ENCODE measurements around the gene STAT6. TPM values are rescaled to one million over a fixed set of nuclear protein-coding genes. Genes with fewer than 3 reads are reported as not detected.

The STAT6 gene
- total RNA-seq, 6 experiments from 2014 or later: 83.7 to 102 (median 93.5) TPM

- no peaks in the 10 kb centered on the region for H3K9me3 Mint-ChIP-seq
Observed at GRCh38 chr12:57143454-57143853, 32.3 kb upstream of the STAT6 start.

DNA sequence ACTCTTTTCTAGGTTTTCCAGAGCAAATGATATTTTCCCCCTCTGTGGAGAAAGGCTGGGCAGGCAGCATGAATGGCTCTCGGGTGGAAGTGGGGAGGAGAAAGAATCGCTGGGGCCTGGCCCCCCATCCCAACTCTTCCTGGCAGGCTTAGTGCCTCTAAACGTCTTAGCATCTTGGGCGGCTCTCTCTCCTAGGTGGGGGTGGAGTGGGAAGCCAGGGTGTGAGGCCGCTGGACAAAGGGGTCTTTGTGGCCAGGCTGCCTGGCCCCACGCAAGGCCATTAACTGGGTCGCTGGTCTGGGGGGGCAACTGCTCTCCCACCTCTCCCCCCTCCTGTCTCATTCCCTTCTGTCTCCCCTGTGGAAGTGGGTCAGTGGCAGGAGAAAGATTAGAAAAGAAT, 31.6 kb upstream of the STAT6 start:
- Mint-ChIP-seq H3K9me3 (no peaks in the 10 kb centered on the region), H3K4me1 (ENCODE audit: low read depth) (peaks cover 80% of the 10 kb centered on the region), H3K27ac (peak overlapping the region; percentile 52), H3K4me3 (no peak overlapping the region), H3K36me3 (ENCODE audit: low read depth) (peaks cover 56% of the 10 kb centered on the region), H3K27me3 (ENCODE audit: insufficient read depth) (peaks cover 2% of the 10 kb centered on the region)
- TF ChIP-seq, protein P1, sequence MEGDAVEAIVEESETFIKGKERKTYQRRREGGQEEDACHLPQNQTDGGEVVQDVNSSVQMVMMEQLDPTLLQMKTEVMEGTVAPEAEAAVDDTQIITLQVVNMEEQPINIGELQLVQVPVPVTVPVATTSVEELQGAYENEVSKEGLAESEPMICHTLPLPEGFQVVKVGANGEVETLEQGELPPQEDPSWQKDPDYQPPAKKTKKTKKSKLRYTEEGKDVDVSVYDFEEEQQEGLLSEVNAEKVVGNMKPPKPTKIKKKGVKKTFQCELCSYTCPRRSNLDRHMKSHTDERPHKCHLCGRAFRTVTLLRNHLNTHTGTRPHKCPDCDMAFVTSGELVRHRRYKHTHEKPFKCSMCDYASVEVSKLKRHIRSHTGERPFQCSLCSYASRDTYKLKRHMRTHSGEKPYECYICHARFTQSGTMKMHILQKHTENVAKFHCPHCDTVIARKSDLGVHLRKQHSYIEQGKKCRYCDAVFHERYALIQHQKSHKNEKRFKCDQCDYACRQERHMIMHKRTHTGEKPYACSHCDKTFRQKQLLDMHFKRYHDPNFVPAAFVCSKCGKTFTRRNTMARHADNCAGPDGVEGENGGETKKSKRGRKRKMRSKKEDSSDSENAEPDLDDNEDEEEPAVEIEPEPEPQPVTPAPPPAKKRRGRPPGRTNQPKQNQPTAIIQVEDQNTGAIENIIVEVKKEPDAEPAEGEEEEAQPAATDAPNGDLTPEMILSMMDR (IDR thresholded peaks at IDR 0.05): no peak
- DNase-seq: no peak

More at GRCh38 chr12:57143454-57143853, 32.3 kb upstream of the STAT6 start:
- DNase-seq: no peak
- H3K27me3 Mint-ChIP-seq (ENCODE audit: insufficient read depth): peaks cover 2% of the 10 kb centered on the region
- TF ChIP-seq, protein P1 (IDR thresholded peaks at IDR 0.05): no peak
- no peak overlapping the region for H3K27ac Mint-ChIP-seq
- H3K36me3 Mint-ChIP-seq (ENCODE audit: low read depth): peaks cover 58% of the 10 kb centered on the region
- no peak overlapping the region for H3K4me3 Mint-ChIP-seq
- peaks cover 80% of the 10 kb centered on the region for H3K4me1 Mint-ChIP-seq (ENCODE audit: low read depth)

DNA sequence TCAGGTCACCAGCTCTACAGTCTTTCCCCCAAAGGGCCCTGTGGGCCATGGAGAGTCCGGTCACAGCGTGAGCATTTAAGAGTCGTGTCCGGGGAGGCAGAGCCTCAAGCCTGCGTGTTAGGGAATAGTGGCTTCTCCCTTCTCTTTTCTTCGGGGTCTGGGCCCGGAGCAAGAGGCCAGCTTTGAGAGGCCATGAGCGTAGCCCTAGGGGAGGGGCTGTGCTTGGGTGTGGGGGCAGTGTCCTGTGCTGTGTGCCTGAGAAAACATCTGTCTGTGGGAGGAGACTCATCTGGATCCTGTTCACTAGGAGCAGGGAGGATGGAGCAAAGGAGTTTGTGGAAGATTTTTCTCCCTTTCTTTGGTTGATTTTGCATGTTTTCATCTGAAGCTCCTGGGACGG, 31.0 kb upstream of the STAT6 start:
- peak overlapping the region; percentile 38; the same call in 1 of the 2 replicates for H3K27ac Mint-ChIP-seq
- H3K4me1 Mint-ChIP-seq (ENCODE audit: low read depth): peaks cover 79% of the 10 kb centered on the region
- peaks cover 2% of the 10 kb centered on the region for H3K27me3 Mint-ChIP-seq (ENCODE audit: insufficient read depth)
- DNase-seq: no peak
- H3K36me3 Mint-ChIP-seq (ENCODE audit: low read depth): peaks cover 50% of the 10 kb centered on the region
- H3K9me3 Mint-ChIP-seq: no peaks in the 10 kb centered on the region
- no peak overlapping the region for H3K4me3 Mint-ChIP-seq
- TF ChIP-seq, protein P1 (IDR thresholded peaks at IDR 0.05): no peak

- H3K4me3 Mint-ChIP-seq: no peak overlapping the region
- H3K9me3 Mint-ChIP-seq: no peaks in the 10 kb centered on the region
- peaks cover 49% of the 10 kb centered on the region for H3K36me3 Mint-ChIP-seq (ENCODE audit: low read depth)
- H3K27ac Mint-ChIP-seq: 0 out of 2 replicates have a peak overlapping the region, but pooled peaks have one; percentile 24
- peaks cover 79% of the 10 kb centered on the region for H3K4me1 Mint-ChIP-seq (ENCODE audit: low read depth)
- peaks cover 4% of the 10 kb centered on the region; the same call in 1 of the 2 replicates for H3K27me3 Mint-ChIP-seq (ENCODE audit: insufficient read depth)
- TF ChIP-seq, protein P1 (IDR thresholded peaks at IDR 0.05): no peak
- no peak for DNase-seq
Observed at GRCh38 chr12:57141249-57141648, 30.1 kb upstream of the STAT6 start.

GRCh38 chr12:57139796-57140649, 28.9 kb upstream of the STAT6 start:
- TF ChIP-seq, protein P1 (IDR thresholded peaks at IDR 0.05): no peak
- Mint-ChIP-seq H3K4me1 (ENCODE audit: low read depth) (peaks cover 80% of the 10 kb centered on the region), H3K9me3 (no peaks in the 10 kb centered on the region), H3K36me3 (ENCODE audit: low read depth) (peaks cover 40% of the 10 kb centered on the region), H3K27me3 (ENCODE audit: insufficient read depth) (peaks cover 2% of the 10 kb centered on the region; the same call in 1 of the 2 replicates), H3K4me3 (peak overlapping the region; percentile 11; the same call in 1 of the 2 replicates), H3K27ac (peak overlapping the region; percentile 78)
- DNase-seq: peak; percentile 61

Measured in HFFc6 (cell line).